Keratinocyte (primary cell): ENCODE data around the gene KRT14. TPM values are rescaled to one million over a fixed set of nuclear protein-coding genes. Genes with fewer than 3 reads are reported as not detected.
"Not testable (repeated sequence)": the region's sequence is repeated elsewhere in the genome, so short reads cannot be mapped to it uniquely, and the experiment has no call there.

Source experiments
- DNase-seq: peaks from one replicate; pipeline ENCODE4 v3.0.0-alpha.2; 2011; ENCODE audit warnings: low read depth, missing footprints, low spot score
- FAIRE-seq: peaks from 2 replicates; lab custom pipeline; 2011; peaks lifted over from hg19 to GRCh38; lab: Jason Lieb, UNC
- H2AFZ ChIP-seq: 2 replicates; pipeline ENCODE4 v1.6.0; 2012; ENCODE audit warnings: low read length, control low read depth, inconsistent platforms; ENCODE audit not compliant: control insufficient read depth
- H3K27ac ChIP-seq: 2 replicates; pipeline ENCODE4 v1.5.1; 2011; ENCODE audit warnings: low read length; ENCODE audit not compliant: control insufficient read depth, insufficient read depth
- H3K27me3 ChIP-seq: 3 replicates; pipeline ENCODE4 v1.6.0; 2011; ENCODE audit warnings: low read length; ENCODE audit not compliant: control insufficient read depth, insufficient read depth; ENCODE audit errors: extremely low read depth
- H3K36me3 ChIP-seq, 2 experiments: 2 replicates in 1 of 2; 3 replicates in 1 of 2; pipeline ENCODE4 v1.5.1; 2011; ENCODE audit warnings: low read length in 2 of 2, mild to moderate bottlenecking in 1 of 2; ENCODE audit not compliant: control insufficient read depth in 2 of 2, insufficient read depth in 2 of 2; ENCODE audit errors: extremely low read depth in 1 of 2
- H3K4me1 ChIP-seq: 3 replicates; pipeline ENCODE4 v1.5.1; 2011; ENCODE audit warnings: low read length; ENCODE audit not compliant: control insufficient read depth, insufficient read depth; ENCODE audit errors: extremely low read depth
- H3K4me2 ChIP-seq: 3 replicates; pipeline ENCODE4 v1.6.0; 2011; ENCODE audit warnings: low read depth, low read length; ENCODE audit not compliant: control insufficient read depth, insufficient read depth; ENCODE audit errors: extremely low read depth
- H3K4me3 ChIP-seq, 3 experiments: fragments of 200-600 bp in 1 of 3; sonication (generic) in 1 of 3; 2 replicates in 2 of 3; 3 replicates in 1 of 3; pipeline ENCODE4 v1.5.1; 2011 to 2016; ENCODE audit warnings: low read length in 3 of 3, mild to moderate bottlenecking in 3 of 3, control low read depth in 2 of 3, inconsistent platforms in 1 of 3, low read depth in 1 of 3, mixed read lengths in 1 of 3, mixed run types in 1 of 3, moderate library complexity in 1 of 3; ENCODE audit not compliant: control insufficient read depth in 2 of 3, insufficient read depth in 2 of 3; ENCODE audit errors: extremely low read depth in 1 of 3
- H3K79me2 ChIP-seq: 2 replicates; pipeline ENCODE4 v1.6.0; 2012; ENCODE audit warnings: low read length; ENCODE audit not compliant: control insufficient read depth, insufficient read depth
- H3K9ac ChIP-seq: 3 replicates; pipeline ENCODE4 v1.6.0; 2011; ENCODE audit warnings: low read length; ENCODE audit not compliant: control insufficient read depth, insufficient read depth; ENCODE audit errors: extremely low read depth
- H3K9me1 ChIP-seq: 3 replicates; pipeline ENCODE4 v1.6.0; 2011; ENCODE audit warnings: low read length; ENCODE audit not compliant: control insufficient read depth, insufficient read depth; ENCODE audit errors: extremely low read depth
- H3K9me3 ChIP-seq: 2 replicates; pipeline ENCODE4 v1.5.1; 2012; ENCODE audit warnings: low read depth, low read length; ENCODE audit not compliant: control insufficient read depth
- H4K20me1 ChIP-seq: 3 replicates; pipeline ENCODE4 v1.6.0; 2011; ENCODE audit warnings: low read length; ENCODE audit not compliant: control insufficient read depth, insufficient read depth; ENCODE audit errors: extremely low read depth
- EZH2 ChIP-seq: IDR thresholded peaks from one replicate; pipeline ENCODE4 v1.6.1; 2012; ENCODE audit warnings: inconsistent platforms, mild to moderate bottlenecking, low read length, moderate library complexity
- dilution Hi-C: fragments of 300-500 bp; cut with MboI; formaldehyde crosslinking; loops from one replicate; pipeline ENCODE4 v1.7.0; 2020; ENCODE audit warnings: low sequenced_read_pairs; ENCODE audit not compliant: extremely low pct_ligation_motif_present
- polyA plus RNA-seq, 5 experiments: library from polyadenylated mRNA; depleted of rRNA in 3 of 5; stranded (reverse) in 3 of 5; stranded (forward) in 1 of 5; unstranded in 1 of 5; fragments of >200 nt; gene quantifications; 1 replicate in 1 of 5; 2 replicates in 3 of 5; 3 replicates in 1 of 5; pipeline versions ENCODE4 v1.2.1 to v1.2.3, GENCODE V29; 2011 to 2012; ENCODE audit warnings: missing spikeins in 2 of 5, low read depth in 1 of 5, low replicate concordance in 1 of 5
- TF ChIP-seq, protein P1 (sequence below), 3 experiments: IDR thresholded peaks in 1 of 3; conservative IDR thresholded peaks in 1 of 3; optimal IDR thresholded peaks in 1 of 3; 2 replicates in 2 of 3; 3 replicates in 1 of 3; pipeline versions ENCODE3 to v1.5.1; 2011; ENCODE audit warnings: low read length in 3 of 3, mild to moderate bottlenecking in 3 of 3, moderate library complexity in 2 of 3, control low read depth in 1 of 3, inconsistent platforms in 1 of 3; ENCODE audit not compliant: insufficient read depth in 2 of 3; ENCODE audit errors: extremely low read depth in 1 of 3

Gene KRT14
- polyA plus RNA-seq, 1 donor (not counting 4 experiments of a cell fraction or from before 2014, with no cell fraction given): 26,041 TPM

DNA sequence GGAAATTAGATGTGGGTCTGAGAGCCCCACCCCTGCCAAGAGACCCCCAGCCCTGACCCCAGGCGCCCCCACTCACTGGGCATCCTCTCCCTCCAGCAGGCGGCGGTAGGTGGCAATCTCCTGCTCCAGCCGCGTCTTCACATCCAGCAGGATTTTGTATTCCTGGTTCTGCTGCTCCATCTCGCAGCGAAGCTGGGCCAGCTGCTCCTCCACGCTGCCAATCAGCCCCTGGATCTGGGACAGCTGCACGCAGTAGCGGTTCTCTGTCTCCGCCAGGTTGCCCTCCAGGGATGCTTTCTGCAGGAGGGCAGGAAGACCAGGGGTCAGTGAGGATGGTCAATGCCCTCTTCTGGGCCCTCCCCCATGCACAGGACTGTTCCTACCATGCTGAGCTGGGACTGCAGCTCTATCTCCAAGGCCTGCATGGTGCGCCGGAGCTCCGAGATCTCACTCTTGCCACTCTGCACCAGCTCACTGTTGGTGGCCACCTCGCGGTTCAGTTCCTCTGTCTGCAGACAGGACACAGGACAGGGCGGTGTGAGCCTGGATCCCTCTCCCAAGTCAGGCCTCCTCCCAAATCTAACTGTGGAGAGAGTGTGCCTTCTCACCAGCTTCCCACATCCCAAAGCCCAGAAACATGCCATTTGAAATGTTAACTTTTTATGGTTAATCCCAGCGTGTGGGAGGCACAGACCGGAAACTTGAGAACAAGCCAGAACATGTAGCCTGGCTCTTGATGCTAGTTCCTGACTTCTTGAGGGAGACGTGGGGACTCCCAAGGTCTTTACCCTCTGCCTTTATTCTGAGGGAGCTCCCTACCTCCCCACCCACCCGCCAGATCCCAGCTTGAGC, 34.1 kb upstream of the KRT14 start:
- Histone ChIP-seq H2AFZ (no peak overlapping the region), H3K9ac (peak overlapping the region; percentile 33), H3K36me3 (peaks cover 3 to 20% of the 10 kb centered on the region in 2 experiments), H3K79me2 (peaks cover 15% of the 10 kb centered on the region), H3K9me3 (no peaks in the 10 kb centered on the region), H3K4me3 (peak overlapping the region in 1 of 3 experiments; percentile 34), H3K9me1 (no peaks in the 10 kb centered on the region), H3K4me2 (peak overlapping the region; percentile 60), H3K4me1 (peaks cover 41% of the 10 kb centered on the region), H4K20me1 (no peaks in the 10 kb centered on the region), H3K27ac (peak overlapping the region; percentile 52), H3K27me3 (no peaks in the 10 kb centered on the region)
- dilution Hi-C loops: no loop called here
- FAIRE-seq (peak; percentile 74), DNase-seq (no peak)
- no peak for TF ChIP-seq EZH2
- TF ChIP-seq, protein P1, sequence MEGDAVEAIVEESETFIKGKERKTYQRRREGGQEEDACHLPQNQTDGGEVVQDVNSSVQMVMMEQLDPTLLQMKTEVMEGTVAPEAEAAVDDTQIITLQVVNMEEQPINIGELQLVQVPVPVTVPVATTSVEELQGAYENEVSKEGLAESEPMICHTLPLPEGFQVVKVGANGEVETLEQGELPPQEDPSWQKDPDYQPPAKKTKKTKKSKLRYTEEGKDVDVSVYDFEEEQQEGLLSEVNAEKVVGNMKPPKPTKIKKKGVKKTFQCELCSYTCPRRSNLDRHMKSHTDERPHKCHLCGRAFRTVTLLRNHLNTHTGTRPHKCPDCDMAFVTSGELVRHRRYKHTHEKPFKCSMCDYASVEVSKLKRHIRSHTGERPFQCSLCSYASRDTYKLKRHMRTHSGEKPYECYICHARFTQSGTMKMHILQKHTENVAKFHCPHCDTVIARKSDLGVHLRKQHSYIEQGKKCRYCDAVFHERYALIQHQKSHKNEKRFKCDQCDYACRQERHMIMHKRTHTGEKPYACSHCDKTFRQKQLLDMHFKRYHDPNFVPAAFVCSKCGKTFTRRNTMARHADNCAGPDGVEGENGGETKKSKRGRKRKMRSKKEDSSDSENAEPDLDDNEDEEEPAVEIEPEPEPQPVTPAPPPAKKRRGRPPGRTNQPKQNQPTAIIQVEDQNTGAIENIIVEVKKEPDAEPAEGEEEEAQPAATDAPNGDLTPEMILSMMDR (optimal IDR thresholded peaks at IDR 0.05 in 1 of 3, IDR thresholded peaks at IDR 0.05 in 1 of 3, conservative IDR thresholded peaks at IDR 0.05 in 1 of 3; ENCODE audit: extremely low read depth in 1 of 3, insufficient read depth in 2 of 3, low read length in 3 of 3): peak in 1 of 3 experiments; percentile 31

- H3K4me3 ChIP-seq, H3K9me1 ChIP-seq, H3K27me3 ChIP-seq, H3K27ac ChIP-seq, H3K9me3 ChIP-seq, dilution Hi-C loops, H3K9ac ChIP-seq, H2AFZ ChIP-seq, H3K4me2 ChIP-seq, H4K20me1 ChIP-seq, DNase-seq: not testable (repeated sequence)
- Histone ChIP-seq H3K4me1 (peaks cover 42% of the 10 kb centered on the region), H3K79me2 (peaks cover 15% of the 10 kb centered on the region), H3K36me3 (peaks cover 3 to 20% of the 10 kb centered on the region in 2 experiments)
- FAIRE-seq: peak; percentile 62
Observed at GRCh38 chr17:41619927-41620582, 33.4 kb upstream of the KRT14 start.
